ENCODE measurements around the gene COL23A1.
"Not testable (repeated sequence)": the region's sequence is repeated elsewhere in the genome, so short reads cannot be mapped to it uniquely, and the experiment has no call there.

Gene COL23A1

DNA sequence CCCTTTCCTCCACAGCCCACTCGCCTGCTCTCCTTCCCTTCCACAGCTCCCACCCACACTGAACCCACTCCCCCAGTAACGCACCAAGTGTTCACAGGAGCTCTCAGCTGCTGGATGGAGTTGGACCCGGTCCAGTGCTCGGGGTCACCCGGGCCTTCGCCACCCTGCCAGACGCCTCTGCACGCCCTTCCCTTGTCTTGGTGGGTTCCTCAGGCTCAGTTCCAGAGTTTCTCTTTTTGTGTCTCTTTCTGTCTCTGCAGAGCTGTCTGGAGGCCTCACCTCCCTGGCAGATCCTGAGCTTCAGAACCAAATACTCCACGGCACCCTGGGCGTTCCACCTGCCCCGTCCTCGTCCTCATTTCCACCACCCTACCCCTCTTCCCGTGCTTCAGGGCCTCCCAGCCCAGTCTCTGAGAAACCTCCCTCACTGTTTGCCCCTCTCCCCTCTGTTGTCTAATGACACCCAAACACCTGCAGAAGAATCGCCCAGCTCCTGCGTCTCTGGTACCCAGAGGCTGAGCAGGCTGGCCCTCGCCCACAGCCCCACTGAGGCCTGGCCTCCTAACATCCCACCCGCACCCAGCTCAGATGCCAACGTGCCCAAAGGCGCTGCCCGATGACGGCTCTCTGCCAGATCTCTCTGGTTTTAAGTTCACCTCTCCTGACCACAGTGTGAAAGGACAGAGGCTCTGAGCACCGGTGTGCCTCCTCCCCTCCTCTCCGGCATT is 74.3 kb downstream of the COL23A1 start:
- in situ Hi-C loops (cut with HindIII; ENCODE audit: low sequenced_read_pairs): no loop called here

DNA sequence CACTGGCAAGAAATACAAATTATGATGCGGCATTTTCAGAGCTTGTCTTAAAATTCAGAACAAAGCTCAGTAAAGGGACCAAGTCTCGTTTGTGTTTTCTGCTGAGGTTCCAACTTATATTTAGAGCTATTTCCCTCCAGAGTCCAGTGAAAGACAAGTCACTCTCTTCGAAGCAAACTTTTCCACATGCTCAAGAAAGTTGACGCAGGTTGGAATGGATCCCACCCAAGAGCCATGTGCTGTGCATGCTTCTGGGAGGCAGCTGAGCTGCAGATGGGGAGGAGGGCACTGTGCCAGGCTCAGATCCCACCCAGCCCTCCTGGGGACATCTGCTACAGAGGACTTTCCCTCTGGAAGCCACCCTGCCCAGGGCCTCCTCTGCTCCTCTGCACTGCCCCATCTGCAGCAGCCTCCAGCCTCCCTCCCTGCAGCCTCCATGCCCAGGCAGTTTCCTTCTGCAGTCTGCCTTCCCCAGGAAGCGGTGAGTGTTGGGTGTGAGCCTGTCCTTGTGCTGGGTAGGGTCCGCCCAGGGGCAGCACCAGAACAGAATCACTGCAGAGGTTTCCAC is 75.3 kb downstream of the COL23A1 start:
- in situ Hi-C loops (cut with HindIII; ENCODE audit: low sequenced_read_pairs): no loop called here

DNA sequence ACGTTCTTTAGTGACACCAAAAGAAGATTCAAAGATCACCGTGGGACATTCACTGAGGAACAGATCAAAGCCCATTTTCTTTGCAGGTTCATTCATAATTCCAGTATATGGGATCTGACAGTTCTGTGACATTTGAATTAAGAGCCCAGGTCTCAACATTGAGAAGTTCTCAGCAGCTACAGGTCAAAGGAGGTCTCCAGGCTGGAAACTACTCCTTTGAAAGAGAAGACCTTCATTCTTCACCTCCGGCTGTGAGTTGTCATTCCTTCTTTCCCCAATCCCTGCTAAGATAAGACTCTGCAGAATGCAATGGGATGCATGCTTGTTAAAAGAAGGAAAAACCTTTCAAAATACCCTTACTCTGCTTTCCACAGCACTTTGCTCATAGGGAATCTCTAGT is 79.0 kb downstream of the COL23A1 start:
- in situ Hi-C loops (cut with HindIII; ENCODE audit: low sequenced_read_pairs): no loop called here

DNA sequence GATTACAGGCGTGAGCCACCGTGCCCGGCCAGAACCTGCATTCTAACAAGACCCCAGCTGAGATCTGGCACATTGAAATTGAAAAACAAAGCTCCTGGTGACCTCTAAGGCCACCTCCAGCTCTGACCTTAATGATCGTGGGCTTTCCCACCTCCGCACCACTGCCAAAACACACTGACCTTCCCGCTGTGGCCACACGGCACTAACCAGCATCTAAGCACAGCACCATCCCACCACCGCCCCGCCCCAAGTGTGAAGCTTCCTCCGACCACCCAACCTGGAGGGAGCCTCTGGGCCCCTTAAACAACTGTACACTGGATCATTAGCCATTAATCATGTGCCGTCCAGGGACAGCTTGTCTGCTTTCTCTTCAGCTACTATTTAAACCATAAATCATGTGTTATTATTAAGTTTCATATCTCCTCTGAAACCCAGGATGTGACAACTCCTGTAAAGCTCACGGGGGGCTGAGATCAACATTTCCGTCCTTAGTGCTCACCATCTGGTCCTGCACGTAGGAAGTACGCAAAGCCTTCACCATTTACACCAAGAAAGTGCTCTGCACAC is 80.6 kb downstream of the COL23A1 start:
- in situ Hi-C loops (cut with HindIII; ENCODE audit: low sequenced_read_pairs): no loop called here

DNA sequence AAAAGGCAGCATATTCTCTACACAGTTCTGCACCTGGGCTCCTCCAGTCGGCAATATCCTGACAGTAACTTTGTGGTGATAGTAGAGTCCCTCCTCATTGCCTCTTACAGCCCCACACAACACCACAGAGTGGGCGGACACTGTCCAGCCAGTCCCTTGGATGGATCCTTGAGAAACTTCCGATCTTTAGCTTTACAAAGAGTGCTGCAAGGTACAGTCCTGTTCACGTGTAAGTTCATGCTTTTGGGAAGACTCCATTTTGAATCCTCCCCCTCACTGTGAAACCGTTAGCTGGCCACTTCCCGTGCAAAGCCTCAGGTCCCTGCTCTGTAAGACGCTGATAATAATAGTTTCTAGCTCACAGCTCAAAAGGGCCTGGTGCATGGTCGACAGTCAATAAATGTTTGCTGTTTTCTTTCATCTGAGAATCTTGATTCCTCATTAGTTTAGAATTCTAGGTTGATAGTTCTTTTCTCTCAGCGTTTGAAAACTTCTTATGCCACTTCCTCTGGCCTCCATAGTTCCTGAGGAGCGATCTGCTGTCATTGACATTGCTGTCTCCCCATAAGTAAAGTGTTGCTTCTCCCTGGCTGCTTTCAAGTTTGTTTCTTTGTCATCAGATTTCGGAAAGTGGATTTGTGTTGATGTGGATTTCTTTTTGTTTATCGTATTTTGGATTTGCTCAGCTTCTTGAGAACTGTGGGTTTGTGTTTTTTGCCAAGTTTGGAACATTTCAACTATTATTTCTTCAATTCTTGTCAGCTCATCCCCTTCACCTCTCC is 82.9 kb downstream of the COL23A1 start:
- in situ Hi-C loops (cut with HindIII; ENCODE audit: low sequenced_read_pairs): no loop called here

DNA sequence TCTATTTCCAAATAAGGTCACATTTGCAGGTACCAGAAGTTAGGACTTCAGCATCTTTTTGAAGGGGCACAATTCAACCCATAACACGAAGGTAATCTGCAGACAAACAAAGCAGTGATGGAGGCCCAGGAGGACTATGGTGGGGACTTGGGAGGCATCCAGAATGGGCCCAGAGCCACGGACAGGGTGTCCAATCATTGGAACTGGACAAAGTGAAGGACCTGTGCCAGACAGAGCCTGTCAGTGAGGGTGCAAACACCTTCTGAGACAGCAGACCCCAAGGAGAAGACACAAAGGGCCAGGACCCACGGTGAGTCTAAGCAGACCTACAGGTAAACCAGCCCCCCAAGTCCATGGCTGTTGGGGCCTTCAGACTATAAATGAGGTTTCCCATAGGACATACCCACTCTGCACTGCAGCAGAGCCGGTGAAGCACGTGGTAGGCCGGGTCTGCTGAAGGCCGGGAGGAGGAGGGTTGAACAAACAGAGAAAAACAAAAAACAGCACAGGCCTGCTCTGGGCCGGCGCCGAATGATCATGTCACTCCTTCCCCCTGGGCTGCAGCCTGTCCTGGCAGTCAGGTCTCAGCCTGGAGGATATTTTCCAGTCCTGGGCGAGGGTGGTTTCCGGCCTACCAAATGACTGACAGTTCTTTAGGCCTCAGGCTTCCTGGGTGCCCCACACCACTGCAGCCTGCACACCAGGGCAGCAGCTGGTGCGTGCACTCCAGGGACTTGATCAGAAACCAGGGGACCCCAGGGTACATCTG is 84.4 kb downstream of the COL23A1 start:
- in situ Hi-C loops (cut with HindIII; ENCODE audit: low sequenced_read_pairs): no loop called here

DNA sequence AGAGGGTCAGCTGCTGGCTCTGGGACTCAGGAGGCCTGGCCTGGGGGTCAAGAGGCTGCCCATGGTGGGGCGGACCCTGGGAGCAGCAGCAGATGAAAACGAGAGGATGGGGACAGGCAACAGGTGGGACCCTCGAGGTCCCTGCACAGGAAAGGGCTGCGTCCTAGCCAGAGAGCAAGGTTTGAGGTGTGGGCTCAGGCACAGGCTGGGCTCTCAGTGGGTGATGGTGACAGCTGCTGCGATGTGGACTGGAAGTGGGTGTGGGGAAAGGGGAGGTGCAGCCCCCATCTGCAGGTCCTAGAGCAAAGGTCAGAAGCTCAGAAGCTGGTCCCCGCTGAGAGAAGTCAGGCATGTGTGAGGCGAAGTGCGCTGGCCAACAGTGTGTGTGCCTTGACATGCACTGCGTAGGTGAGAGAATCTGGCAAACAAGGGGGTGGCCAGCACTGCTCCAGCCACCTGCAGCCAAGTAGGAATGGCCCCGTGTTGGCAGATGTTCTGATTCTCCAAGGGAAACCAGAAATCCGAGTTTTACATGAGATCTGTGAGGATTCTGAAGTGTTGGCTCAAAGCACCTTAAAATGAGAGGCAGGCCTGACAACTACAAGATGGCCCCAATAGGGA is 85.7 kb downstream of the COL23A1 start:
- in situ Hi-C loops (cut with HindIII; ENCODE audit: low sequenced_read_pairs): no loop called here

DNA sequence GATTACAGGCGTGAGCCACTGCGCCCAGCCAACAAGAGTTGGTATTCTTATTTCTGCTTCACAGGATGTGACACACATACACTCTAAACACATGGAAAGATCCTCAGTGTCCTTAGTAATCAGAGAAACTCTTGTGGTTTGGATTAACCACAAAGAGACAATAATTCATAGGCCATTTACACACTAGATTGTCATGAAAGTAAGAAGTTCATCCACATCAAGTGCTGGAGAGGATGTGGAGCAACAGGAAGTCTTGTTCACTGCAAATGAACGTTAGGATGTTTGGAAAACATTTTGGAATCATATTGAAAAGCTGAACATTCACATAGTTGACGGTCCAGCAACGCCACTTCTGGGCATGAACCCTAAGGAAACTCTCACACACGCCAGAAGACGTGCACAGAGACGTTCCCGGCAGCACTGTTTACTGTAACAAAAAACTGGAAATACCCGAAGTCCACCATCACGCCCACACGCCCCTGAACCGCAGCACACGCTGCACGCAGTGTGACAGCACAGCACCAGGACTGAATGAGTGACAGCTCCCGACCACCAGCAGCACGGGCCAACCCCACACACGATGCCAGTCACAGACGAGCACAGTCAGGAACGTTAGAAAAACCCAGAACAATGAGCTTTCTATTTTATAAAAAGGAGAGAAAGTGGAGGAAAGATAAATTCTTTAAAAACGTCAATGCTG is 87.6 kb downstream of the COL23A1 start:
- in situ Hi-C loops (cut with HindIII; ENCODE audit: low sequenced_read_pairs): no loop called here

DNA sequence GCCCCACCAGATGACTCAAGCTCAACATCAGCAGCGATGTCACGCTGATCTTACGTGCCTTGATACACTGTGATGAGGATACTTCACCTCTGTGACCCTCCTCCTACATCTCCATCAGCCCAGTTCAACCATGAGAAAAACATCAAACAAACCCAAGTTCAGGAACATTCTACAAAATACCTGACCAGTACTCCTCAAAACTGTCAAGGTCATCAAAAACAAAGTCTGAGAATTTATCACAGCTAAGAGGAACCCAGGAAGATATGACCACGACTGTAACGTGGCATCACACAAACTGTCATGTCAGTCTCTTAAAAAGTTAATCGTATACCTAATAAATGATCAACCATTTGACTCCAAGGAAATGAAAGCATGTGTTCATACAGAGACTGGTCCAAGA is 90.8 kb downstream of the COL23A1 start:
- in situ Hi-C loops (cut with HindIII; ENCODE audit: low sequenced_read_pairs): no loop called here

DNA sequence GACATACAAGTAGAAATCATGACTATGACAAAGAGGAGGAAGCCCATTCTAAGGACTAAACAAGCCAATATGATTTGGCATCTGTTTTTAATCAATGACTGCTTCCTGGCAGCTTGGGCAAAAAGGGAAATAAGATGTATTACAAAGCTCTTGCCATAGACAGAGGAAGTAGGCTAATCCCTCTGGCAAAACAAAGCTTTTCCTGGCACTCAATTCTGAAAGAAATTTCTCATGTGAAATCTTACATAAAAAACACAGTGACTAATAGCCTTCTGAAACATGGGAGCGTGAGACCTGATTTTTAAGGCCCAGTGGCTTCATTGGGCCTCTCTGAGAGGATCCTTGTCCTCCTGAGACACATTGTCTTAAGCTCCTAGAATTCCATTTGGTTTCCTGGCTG is 93.6 kb downstream of the COL23A1 start:
- in situ Hi-C loops (cut with HindIII; ENCODE audit: low sequenced_read_pairs): no loop called here

DNA sequence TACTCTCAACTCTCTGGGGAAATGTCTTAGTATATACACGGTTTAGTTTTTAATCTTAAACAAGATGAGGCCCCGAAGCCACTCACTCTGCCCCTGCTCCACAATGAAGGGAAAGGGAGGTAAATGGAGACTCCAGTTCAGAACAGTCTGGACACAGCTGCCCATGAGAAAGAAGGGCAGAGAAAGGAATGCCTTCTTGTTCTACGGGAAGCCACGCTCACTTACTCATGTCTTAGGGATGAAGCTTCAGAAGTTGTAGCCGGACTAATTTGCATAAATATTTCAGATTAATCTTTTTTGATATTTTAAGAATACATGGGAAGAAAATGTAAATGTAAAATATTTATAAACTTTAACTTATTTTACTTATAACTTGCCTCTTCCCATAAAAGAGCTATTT is 94.0 kb downstream of the COL23A1 start:
- in situ Hi-C loops (cut with HindIII; ENCODE audit: low sequenced_read_pairs): no loop called here

DNA sequence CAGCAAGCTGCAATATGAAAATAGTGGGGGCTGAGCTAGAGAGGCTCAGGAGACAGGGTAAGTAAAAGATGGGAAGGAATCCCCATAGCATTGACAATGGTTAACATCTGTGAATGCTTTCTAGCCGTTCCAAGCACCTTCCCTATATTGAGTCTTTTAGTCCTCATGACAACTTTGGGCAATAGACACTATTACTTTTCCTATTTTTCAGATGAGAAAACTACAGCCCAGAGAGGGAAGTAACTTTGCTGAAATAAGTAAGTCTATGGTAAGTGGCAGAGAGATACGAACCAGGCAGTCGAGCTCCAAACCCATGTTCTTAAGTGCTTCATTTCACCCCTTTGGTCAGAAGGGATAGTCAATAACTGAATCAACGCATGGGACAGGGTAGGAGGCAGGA is 94.5 kb downstream of the COL23A1 start:
- in situ Hi-C loops (cut with HindIII; ENCODE audit: low sequenced_read_pairs): no loop called here

DNA sequence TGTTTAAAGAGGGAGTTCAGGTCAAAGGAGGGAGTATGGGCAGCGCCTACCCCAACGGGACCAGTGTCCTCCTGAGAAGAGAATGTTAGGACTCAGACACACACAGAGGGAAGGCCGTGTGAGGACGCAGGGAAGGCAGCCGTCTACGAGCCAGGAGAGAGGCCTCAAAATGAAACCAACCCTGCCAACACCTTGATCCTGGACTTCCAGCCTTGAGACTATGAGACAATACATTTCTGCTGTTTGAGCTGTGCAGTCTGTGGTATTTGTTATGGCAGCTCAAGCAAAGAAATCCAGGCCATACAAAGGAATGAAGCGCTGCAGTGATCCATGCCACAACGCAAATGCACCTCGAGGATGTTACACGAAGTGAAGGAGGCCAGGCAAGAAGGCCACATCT is 97.9 kb downstream of the COL23A1 start:
- in situ Hi-C loops (cut with HindIII; ENCODE audit: low sequenced_read_pairs): no loop called here

DNA sequence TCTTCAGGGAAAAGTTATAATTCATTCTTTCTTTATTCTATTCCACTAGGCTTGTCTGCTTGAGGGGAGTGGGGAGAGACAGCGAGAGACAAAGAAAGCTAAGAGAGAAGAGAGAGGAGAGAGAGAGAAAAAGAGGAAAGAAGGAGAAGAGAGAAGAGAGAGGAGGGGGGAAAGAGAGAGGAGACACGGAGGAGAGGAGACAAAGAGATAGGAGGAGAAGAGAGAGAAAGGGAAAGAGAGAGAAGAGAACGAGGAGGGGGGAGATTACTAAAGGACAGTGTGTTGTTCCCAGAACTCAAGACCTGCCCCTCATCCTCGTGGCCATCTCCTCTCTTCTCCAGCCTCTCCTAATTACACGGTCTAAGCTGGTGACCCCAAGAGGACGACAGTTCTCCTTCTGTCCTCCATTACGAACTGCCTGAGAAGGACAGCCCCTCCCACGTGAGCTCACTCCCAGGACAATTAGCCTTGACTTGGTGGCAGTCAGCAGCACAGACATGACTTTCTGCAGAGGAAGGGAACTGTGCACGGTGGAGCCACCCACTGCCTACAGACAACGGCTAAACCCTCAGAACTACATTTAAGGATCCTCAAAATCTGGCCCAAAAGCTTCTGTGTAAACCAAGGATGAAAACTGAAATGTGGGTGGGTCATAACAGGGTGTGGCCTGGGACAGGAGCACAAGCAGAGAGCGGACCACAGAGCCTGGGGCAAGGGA is 99.1 kb downstream of the COL23A1 start:
- in situ Hi-C loops (cut with HindIII; ENCODE audit: low sequenced_read_pairs): no loop called here

DNA sequence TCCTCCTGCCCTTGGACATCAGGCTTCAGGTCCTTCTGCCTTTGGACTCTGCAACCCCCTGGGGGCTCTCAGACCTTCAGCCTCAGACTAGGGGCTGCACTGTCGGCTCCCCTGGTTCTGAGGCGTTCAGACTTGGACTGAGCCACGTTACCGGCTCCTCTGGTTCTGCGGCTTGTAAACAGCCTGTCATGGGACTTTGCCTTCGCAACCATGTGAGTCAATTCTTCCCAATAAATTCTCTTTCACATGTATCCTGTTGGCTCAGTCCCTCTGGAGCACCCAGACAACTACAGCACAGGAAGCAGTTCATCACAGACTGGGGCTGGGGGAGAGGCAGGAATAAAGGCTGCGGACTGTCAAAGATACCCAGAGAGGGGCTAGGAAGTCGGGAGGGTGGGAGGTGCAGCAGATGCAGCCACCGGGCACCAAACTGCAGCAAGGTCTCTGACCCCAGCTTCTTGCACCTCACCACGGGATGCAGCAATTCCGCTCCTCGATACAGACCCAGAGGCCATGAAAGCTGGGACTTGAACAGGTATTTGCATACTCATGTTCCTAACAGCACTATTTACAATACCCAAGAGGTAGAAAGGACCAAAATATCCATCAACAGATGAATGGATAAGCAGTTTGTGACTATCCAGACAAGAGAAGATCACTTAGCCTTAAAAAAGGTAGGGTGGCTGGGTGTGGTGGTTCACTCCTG is 100.8 kb downstream of the COL23A1 start:
- in situ Hi-C loops (cut with HindIII; ENCODE audit: low sequenced_read_pairs): no loop called here

DNA sequence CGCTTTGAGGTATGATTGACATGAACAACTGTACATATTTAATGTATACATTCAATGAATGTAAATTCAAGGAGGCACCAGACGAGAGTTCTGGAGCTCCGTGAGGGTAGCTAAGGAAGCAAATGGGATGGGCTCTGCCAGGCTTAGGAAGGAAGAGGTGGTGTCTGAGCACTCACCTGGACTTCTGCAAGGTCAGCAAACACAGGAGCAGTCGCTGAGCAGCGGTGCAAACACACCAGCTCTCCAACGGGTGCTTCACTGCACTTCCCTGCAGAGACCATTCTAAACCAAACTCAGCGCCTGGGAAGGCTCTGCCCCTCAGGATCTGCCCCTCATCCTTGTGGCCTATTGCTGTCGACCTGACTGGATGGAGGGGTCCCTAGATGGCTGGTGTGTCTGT is 101.5 kb downstream of the COL23A1 start:
- in situ Hi-C loops (cut with HindIII; ENCODE audit: low sequenced_read_pairs): no loop called here

DNA sequence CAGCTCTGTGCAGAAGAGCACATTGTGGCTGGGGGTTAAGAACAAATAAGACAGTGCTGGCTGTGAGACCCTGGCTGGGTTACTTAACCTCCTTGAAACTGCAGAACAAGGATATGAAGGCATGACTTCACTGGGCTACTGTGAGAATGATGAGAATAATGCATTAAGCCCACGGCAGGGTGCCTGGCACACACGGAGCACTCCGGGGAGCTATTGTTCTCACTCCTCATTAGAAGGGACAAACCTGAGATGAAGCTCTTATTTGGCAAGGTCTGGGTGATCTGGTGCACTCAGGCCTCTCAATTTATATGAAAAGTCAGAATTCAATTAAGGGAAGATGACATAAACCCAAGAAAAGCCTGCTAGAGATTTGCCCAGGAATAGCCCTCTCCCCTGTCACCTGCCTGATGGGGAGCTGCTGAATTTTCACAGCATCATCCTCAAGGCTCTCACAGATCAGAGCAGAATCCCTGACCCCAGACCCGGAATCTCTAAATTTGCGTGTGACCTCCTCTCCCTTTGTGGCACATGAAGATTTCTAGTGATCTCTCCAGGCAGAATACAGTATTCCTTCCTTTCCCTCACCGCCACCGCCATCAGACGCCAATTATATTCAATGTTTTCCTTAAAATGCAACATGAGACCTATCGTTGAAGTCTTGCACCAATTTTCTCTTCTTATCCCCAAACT is 102.1 kb downstream of the COL23A1 start:
- in situ Hi-C loops (cut with HindIII; ENCODE audit: low sequenced_read_pairs): no loop called here

DNA sequence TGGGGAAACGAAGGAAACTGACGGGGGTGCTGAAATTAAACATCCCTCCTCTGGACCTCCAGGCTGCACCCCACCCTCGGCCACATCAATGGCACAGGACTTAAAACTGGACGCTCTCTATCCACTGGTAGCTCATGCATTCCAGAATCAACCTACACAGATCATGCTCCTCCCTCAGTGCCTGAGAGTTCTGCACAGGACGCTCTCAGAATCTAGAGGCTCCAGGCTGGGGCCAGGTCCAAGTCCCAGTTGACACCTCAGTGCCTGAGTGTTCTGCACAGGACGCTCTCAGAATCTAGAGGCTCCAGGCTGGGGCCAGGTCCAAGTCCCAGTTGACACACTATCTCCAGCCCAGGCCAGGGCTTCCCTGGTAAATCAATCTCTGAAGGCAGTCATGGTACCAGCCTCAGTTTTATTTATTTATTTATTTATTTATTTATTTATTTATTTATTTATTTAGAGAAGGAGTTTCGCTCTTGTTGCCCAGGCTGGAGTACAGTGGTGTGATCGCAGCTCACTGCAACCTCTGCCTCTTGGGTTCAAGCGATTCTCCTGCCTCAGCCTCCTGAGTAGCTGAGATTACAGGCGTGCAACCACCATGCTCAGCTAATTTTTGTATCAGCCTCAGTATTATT is 103.2 kb downstream of the COL23A1 start:
- in situ Hi-C loops (cut with HindIII; ENCODE audit: low sequenced_read_pairs): not testable (repeated sequence)

Measured in DLD1 (cell line).